A549 (cell line): ENCODE data around the gene CLMN. TPM values are rescaled to one million over a fixed set of nuclear protein-coding genes. Genes with fewer than 3 reads are reported as not detected.

Source experiments
- ATAC-seq, 2 experiments: fragments of 200-7000 bp in 1 of 2; fragments of >200 bp in 1 of 2; cut with Nextera tagmentation in 1 of 2; cut with Tn5 transposase in 1 of 2; 3 replicates each; pipeline versions ENCODE4 v1.8.0 to v1.9.1; 2018 to 2020; ENCODE audit warnings: mild to moderate bottlenecking in 1 of 2, moderate library complexity in 1 of 2
- CTCF ChIA-PET: fragments of 300-600 bp; sonication (Branson Sonifier 250); formaldehyde crosslinking; extraction: SDS; loops from one replicate; lab custom pipeline; 2021; ENCODE audit warnings: antibody characterized with exemption, inconsistent platforms; lab: Yijun Ruan, JAX
- POLR2A ChIA-PET: fragments of 350-600 bp; formaldehyde crosslinking; extraction: SDS; loops from one replicate; lab custom pipeline; 2021; ENCODE audit warnings: antibody characterized with exemption, inconsistent platforms; lab: Yijun Ruan, JAX
- DNase-seq, 2 experiments: peaks; one replicate each; pipeline versions ENCODE4 v3.0.0 to v3.0.0-alpha.2; 2011 to 2016; ENCODE audit warnings: low read depth in 1 of 2, low spot score in 1 of 2
- FAIRE-seq: peaks from 2 replicates; lab custom pipeline; 2011; peaks lifted over from hg19 to GRCh38; lab: Jason Lieb, UNC
- H3K27ac ChIP-seq, 2 experiments: fragments of >200 bp; sonication (Bioruptor Twin); formaldehyde crosslinking; 3 replicates each; pipeline ENCODE4 v1.5.1; 2016 to 2017
- H3K4me1 ChIP-seq: fragments of >200 bp; sonication (Bioruptor Twin); formaldehyde crosslinking; 3 replicates; pipeline ENCODE4 v1.6.1; 2016
- H3K4me2 ChIP-seq: fragments of >200 bp; sonication (Bioruptor Twin); formaldehyde crosslinking; 3 replicates; pipeline ENCODE4 v1.6.1; 2016
- H3K4me3 ChIP-seq: fragments of >200 bp; sonication (Bioruptor Twin); formaldehyde crosslinking; 3 replicates; pipeline ENCODE4 v1.5.1; 2016
- H3K9me3 ChIP-seq: fragments of >200 bp; sonication (Bioruptor Twin); formaldehyde crosslinking; 3 replicates; pipeline ENCODE4 v1.6.1; 2016
- BHLHE40 ChIP-seq: IDR thresholded peaks from 2 replicates; pipeline ENCODE4 v1.6.1; 2012; ENCODE audit warnings: low read depth, low read length, inconsistent platforms
- CHD4 ChIP-seq: fragments of 200-600 bp; sonication (generic); IDR thresholded peaks from 2 replicates; pipeline ENCODE4 v1.6.1; 2016; ENCODE audit warnings: antibody characterized with exemption, mild to moderate bottlenecking, borderline replicate concordance
- E2F6 ChIP-seq: IDR thresholded peaks from 2 replicates; pipeline ENCODE4 v1.6.1; 2012; ENCODE audit warnings: low read depth, borderline replicate concordance
- ELK1 ChIP-seq: fragments of 150-350 bp; IDR thresholded peaks from 2 replicates; pipeline ENCODE4 v1.6.1; 2014; ENCODE audit warnings: low read depth, mild to moderate bottlenecking, low read length
- EP300 ChIP-seq, 2 experiments: fragments of >200 bp; sonication (Bioruptor Twin); formaldehyde crosslinking; IDR thresholded peaks; 2 replicates in 1 of 2; 3 replicates in 1 of 2; pipeline ENCODE4 v1.6.1; 2016 to 2017
- FOSL2 ChIP-seq, 2 experiments: fragments of 450-650 bp in 1 of 2; fragments of >200 bp in 1 of 2; sonication (Bioruptor Twin) in 1 of 2; formaldehyde crosslinking; IDR thresholded peaks; 2 replicates each; pipeline versions ENCODE4 v1.5.0 to v1.6.1; 2016 to 2020; ENCODE audit warnings: mild to moderate bottlenecking in 1 of 2, moderate library complexity in 1 of 2
- GATA3 ChIP-seq: IDR thresholded peaks from 2 replicates; pipeline ENCODE4 v1.6.1; 2012; ENCODE audit warnings: borderline replicate concordance
- HMGXB4 ChIP-seq: fragments of 250-450 bp; sonication (Bioruptor Pico); IDR thresholded peaks from 2 replicates; pipeline ENCODE4 v1.5.0; 2021; ENCODE audit warnings: mild to moderate bottlenecking, moderate library complexity, borderline replicate concordance
- HOXA7 ChIP-seq: fragments of 250-450 bp; sonication (Bioruptor Pico); IDR thresholded peaks from 2 replicates; pipeline ENCODE4 v1.5.0; 2020; ENCODE audit warnings: mild to moderate bottlenecking, moderate library complexity
- HOXB13 ChIP-seq: fragments of 250-450 bp; sonication (Bioruptor Pico); IDR thresholded peaks from 2 replicates; pipeline ENCODE4 v1.5.0; 2020; ENCODE audit warnings: low read depth, mild to moderate bottlenecking, moderate library complexity
- JUN ChIP-seq, 2 experiments: fragments of >200 bp; sonication (Bioruptor Twin); formaldehyde crosslinking; IDR thresholded peaks; 2 replicates in 1 of 2; 3 replicates in 1 of 2; pipeline ENCODE4 v1.6.1; 2016 to 2017
- JUNB ChIP-seq: fragments of >200 bp; sonication (Bioruptor Twin); formaldehyde crosslinking; IDR thresholded peaks from 2 replicates; pipeline ENCODE4 v1.6.1; 2016
- KDM1A ChIP-seq: fragments of 200-600 bp; sonication (generic); IDR thresholded peaks from 2 replicates; pipeline ENCODE4 v1.6.1; 2016; ENCODE audit warnings: low read depth, mild to moderate bottlenecking
- KDM5A ChIP-seq: fragments of 200-600 bp; sonication (generic); IDR thresholded peaks from 2 replicates; pipeline ENCODE4 v1.6.1; 2016; ENCODE audit warnings: antibody characterized with exemption, mild to moderate bottlenecking
- MAFK ChIP-seq: fragments of 450-650 bp; IDR thresholded peaks from 2 replicates; pipeline ENCODE4 v1.6.1; 2014; ENCODE audit not compliant: partially characterized antibody
- MYC ChIP-seq: IDR thresholded peaks from 2 replicates; pipeline ENCODE4 v1.6.1; 2012; ENCODE audit warnings: mild to moderate bottlenecking, inconsistent platforms, low read length, improper control_type of control experiment, borderline replicate concordance
- NPAS2 ChIP-seq: fragments of 250-450 bp; sonication (Bioruptor Pico); IDR thresholded peaks from 2 replicates; pipeline ENCODE4 v1.8.0; 2022; ENCODE audit warnings: mild to moderate bottlenecking, moderate library complexity, borderline replicate concordance
- PBX3 ChIP-seq: IDR thresholded peaks from 2 replicates; pipeline ENCODE4 v1.6.1; 2012
- SREBF2 ChIP-seq: fragments of 450-650 bp; IDR thresholded peaks from 2 replicates; pipeline ENCODE4 v1.6.1; 2014; ENCODE audit warnings: mild to moderate bottlenecking, moderate library complexity
- ZFP36 ChIP-seq: fragments of 450-650 bp; IDR thresholded peaks from 2 replicates; pipeline ENCODE4 v1.6.1; 2014; ENCODE audit warnings: borderline replicate concordance; ENCODE audit not compliant: partially characterized antibody
- ZNF302 ChIP-seq: fragments of 250-450 bp; sonication (Bioruptor Pico); IDR thresholded peaks from 2 replicates; pipeline ENCODE4 v1.9.0; 2021; ENCODE audit warnings: inconsistent platforms, mild to moderate bottlenecking, moderate library complexity
- WGBS: methylation state at CpG from one replicate; pipeline ENCODE4 v1.1.6; 2017; ENCODE audit errors: missing lambda C conversion rate; 5-methylcytosine and 5-hydroxymethylcytosine counted together
- polyA plus RNA-seq, 4 experiments: library from polyadenylated mRNA; depleted of rRNA in 3 of 4; stranded (reverse); fragments of >200 nt; fragmentation: RNase III in 1 of 4; extraction: RNeasy Plus Mini Kit Qiagen cat#74134 plus additional on column Dnase treatment in 1 of 4; gene quantifications; 2 replicates in 3 of 4; 3 replicates in 1 of 4; pipeline ENCODE4 v1.2.3, GENCODE V29; 2011 to 2017
- TF ChIP-seq, protein P1 (sequence below): fragments of 200-600 bp; sonication (generic); IDR thresholded peaks from 2 replicates; pipeline ENCODE4 v1.6.1; 2016; ENCODE audit warnings: antibody characterized with exemption, mild to moderate bottlenecking, moderate library complexity
- TF ChIP-seq, protein P2 (sequence below): IDR thresholded peaks from 2 replicates; pipeline ENCODE4 v1.6.1; 2012
- TF ChIP-seq, protein P3 (sequence below): fragments of >200 bp; sonication (Bioruptor Twin); formaldehyde crosslinking; IDR thresholded peaks from 3 replicates; pipeline ENCODE4 v1.6.1; 2016

The CLMN gene
- polyA plus RNA-seq, 2 of the 4 experiments (the other 2 are of a cell fraction) = 2.9 to 10.6 TPM

- 67% methylated on average over 6 of the region's 6 CpGs for WGBS
- H3K4me1 ChIP-seq = no peaks in the 10 kb centered on the region
- no peak overlapping the region for H3K4me2 ChIP-seq
- TF ChIP-seq, protein P1, sequence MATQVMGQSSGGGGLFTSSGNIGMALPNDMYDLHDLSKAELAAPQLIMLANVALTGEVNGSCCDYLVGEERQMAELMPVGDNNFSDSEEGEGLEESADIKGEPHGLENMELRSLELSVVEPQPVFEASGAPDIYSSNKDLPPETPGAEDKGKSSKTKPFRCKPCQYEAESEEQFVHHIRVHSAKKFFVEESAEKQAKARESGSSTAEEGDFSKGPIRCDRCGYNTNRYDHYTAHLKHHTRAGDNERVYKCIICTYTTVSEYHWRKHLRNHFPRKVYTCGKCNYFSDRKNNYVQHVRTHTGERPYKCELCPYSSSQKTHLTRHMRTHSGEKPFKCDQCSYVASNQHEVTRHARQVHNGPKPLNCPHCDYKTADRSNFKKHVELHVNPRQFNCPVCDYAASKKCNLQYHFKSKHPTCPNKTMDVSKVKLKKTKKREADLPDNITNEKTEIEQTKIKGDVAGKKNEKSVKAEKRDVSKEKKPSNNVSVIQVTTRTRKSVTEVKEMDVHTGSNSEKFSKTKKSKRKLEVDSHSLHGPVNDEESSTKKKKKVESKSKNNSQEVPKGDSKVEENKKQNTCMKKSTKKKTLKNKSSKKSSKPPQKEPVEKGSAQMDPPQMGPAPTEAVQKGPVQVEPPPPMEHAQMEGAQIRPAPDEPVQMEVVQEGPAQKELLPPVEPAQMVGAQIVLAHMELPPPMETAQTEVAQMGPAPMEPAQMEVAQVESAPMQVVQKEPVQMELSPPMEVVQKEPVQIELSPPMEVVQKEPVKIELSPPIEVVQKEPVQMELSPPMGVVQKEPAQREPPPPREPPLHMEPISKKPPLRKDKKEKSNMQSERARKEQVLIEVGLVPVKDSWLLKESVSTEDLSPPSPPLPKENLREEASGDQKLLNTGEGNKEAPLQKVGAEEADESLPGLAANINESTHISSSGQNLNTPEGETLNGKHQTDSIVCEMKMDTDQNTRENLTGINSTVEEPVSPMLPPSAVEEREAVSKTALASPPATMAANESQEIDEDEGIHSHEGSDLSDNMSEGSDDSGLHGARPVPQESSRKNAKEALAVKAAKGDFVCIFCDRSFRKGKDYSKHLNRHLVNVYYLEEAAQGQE = no peak
- TF ChIP-seq HMGXB4 (no peak), MYC (no peak)
- DNase-seq = no peak
- peaks cover 9% of the 10 kb centered on the region; the same call in 1 of the 3 replicates for H3K9me3 ChIP-seq
- ATAC-seq = no peak
- H3K4me3 ChIP-seq = no peak overlapping the region
- ChIA-PET CTCF (no interaction called here), POLR2A (no interaction called here)
- FAIRE-seq = no peak
- no peak overlapping the region for H3K27ac ChIP-seq
Observed at GRCh38 chr14:95193081-95193480, 126.6 kb downstream of the CLMN start.

- POLR2A ChIA-PET = no interaction called here
Observed at GRCh38 chr14:95192311-95192710, 127.4 kb downstream of the CLMN start.

GRCh38 chr14:95191445-95192199, 128.1 kb downstream of the CLMN start:
- WGBS = 90% methylated on average over 16 of the region's 21 CpGs
- Histone ChIP-seq H3K4me3 (no peak overlapping the region), H3K4me1 (no peaks in the 10 kb centered on the region), H3K27ac (no peak overlapping the region), H3K9me3 (peaks cover 11% of the 10 kb centered on the region; the same call in 1 of the 3 replicates), H3K4me2 (no peak overlapping the region)
- ChIA-PET CTCF (interaction anchor here (0.6 kb wide), 1 partner anchor 270 kb away, joined by 3 read pairs; no protein-coding TSS in a partner anchor), POLR2A (no interaction called here)
- ATAC-seq (no peak), DNase-seq (no peak), FAIRE-seq (no peak)
- no peak for TF ChIP-seq JUNB
- no peak for TF ChIP-seq EP300 (IDR thresholded peaks at IDR 0.05)
- TF ChIP-seq, protein P2, sequence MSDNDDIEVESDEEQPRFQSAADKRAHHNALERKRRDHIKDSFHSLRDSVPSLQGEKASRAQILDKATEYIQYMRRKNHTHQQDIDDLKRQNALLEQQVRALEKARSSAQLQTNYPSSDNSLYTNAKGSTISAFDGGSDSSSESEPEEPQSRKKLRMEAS = no peak
- no peak for TF ChIP-seq JUN (IDR thresholded peaks at IDR 0.05)
- TF ChIP-seq ZNF302 (CRISPR knock-in tag) = no peak
- no peak for TF ChIP-seq MAFK
- no peak for TF ChIP-seq GATA3
- no peak for TF ChIP-seq HOXA7
- TF ChIP-seq SREBF2 = no peak
- TF ChIP-seq PBX3 = no peak
- TF ChIP-seq, protein P3, sequence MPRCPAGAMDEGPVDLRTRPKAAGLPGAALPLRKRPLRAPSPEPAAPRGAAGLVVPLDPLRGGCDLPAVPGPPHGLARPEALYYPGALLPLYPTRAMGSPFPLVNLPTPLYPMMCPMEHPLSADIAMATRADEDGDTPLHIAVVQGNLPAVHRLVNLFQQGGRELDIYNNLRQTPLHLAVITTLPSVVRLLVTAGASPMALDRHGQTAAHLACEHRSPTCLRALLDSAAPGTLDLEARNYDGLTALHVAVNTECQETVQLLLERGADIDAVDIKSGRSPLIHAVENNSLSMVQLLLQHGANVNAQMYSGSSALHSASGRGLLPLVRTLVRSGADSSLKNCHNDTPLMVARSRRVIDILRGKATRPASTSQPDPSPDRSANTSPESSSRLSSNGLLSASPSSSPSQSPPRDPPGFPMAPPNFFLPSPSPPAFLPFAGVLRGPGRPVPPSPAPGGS = no peak

More at GRCh38 chr14:95192311-95192710, 127.4 kb downstream of the CLMN start:
- WGBS = 91% methylated on average over 6 of the region's 6 CpGs
- Histone ChIP-seq H3K4me2 (no peak overlapping the region), H3K9me3 (peaks cover 11% of the 10 kb centered on the region; the same call in 1 of the 3 replicates)
- no peak for ATAC-seq
- TF ChIP-seq BHLHE40 = no peak
- TF ChIP-seq CHD4 = no peak
- TF ChIP-seq HOXB13 (CRISPR knock-in tag) = no peak
- TF ChIP-seq ZFP36 = no peak
- no peak for TF ChIP-seq EP300 (IDR thresholded peaks at IDR 0.05)
- no peak for TF ChIP-seq NPAS2 (CRISPR knock-in tag)
- TF ChIP-seq E2F6 = no peak
- TF ChIP-seq FOSL2 (IDR thresholded peaks at IDR 0.05) = no peak
- no peak for TF ChIP-seq FOSL2 (CRISPR knock-in tag; IDR thresholded peaks at IDR 0.05)
- no peak for TF ChIP-seq KDM5A
- no peak for TF ChIP-seq ZNF302 (CRISPR knock-in tag)
- TF ChIP-seq ELK1 = no peak
- TF ChIP-seq KDM1A = no peak
- no peak for TF ChIP-seq JUN (IDR thresholded peaks at IDR 0.05)
- TF ChIP-seq, all 56 proteins: peak for 0
- H3K4me3 ChIP-seq = no peak overlapping the region
- CTCF ChIA-PET = no interaction called here
- FAIRE-seq (no peak), DNase-seq (no peak)
- no peak overlapping the region for H3K27ac ChIP-seq
- H3K4me1 ChIP-seq = no peaks in the 10 kb centered on the region
